ENCODE data around the gene PMVK. TPM values are rescaled to one million over a fixed set of nuclear protein-coding genes. Genes with fewer than 3 reads are reported as not detected.

The PMVK gene
- total and polyA plus RNA-seq, 2 donors (not counting 1 experiment from before 2014, with no cell fraction given): 10.1 to 25.1 TPM

DNA sequence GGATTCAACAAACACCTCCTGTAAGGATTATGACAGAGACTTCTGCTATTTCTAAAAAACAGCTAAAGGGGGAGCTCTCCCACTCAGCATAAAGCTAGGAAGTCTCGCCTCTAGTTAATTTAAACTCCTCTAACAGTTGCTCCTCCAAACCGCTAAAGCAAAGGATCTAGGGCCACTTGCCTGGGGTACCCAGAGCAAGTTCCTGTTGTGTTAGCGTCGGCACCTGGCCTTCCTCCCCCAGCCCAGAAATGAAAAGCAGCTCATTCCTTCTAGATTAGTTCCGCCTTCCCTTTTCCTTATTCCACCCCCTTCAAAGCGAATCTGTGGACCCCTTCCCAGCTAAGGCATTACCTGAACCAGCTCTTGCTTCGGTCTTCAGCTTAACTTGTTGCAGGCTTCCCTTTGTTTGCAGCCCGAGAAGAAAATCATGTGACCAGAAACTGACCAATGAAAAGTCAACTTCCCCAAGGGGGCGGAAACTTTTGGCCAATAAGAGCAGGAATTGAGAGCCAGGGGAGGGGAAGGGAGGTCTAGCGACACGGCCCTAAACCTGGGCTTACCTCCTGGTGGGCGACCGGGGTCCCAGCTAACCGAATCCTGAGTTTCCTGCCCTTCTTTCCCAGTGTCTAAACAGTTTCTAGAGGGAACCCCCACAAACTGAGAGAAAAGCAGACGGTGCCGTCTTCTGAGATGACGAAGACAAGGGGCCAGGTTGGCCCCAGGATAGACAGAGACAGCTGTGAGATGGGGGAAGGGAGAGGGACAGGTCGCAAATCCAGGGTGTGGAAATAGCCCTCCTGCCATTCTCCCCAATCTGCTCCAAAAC is 19.4 kb upstream of the PMVK start, which contains the start of gene PBXIP1:
Gene PBXIP1, minus strand, starts transcription at position 382 of the 826 bp plus-strand sequence. CDS start 2,378 bp downstream, outside the sequence.
- Histone ChIP-seq H3K79me2 (ENCODE audit: control insufficient read depth, insufficient read depth, low read length) (peaks cover 9% of the 10 kb centered on the region), H3K4me1 (ENCODE audit: control insufficient read depth, extremely low read depth, insufficient read depth, low read length) (peaks cover 16% of the 10 kb centered on the region), H3K9me3 (ENCODE audit: control insufficient read depth, insufficient read depth, low read depth, low read length) (no peaks in the 10 kb centered on the region), H3K4me3 (replicated peaks in 1 of 4; ENCODE audit: control extremely low read depth in 1 of 4, insufficient read depth in 1 of 4, low read depth in 3 of 4, low read length in 4 of 4) (peak within 1 kb of the TSS; percentile 59 to 83 (median 72)), H4K20me1 (ENCODE audit: control insufficient read depth, extremely low read depth, insufficient read depth, low read length) (no peaks in the 10 kb centered on the region), H2AFZ (ENCODE audit: low read length) (peak within 1 kb of the TSS; percentile 66), H3K27ac (ENCODE audit: insufficient read depth, low read length) (peak within 1 kb of the TSS; percentile 81), H3K4me2 (ENCODE audit: extremely low read depth, insufficient read depth, low read length) (peak within 1 kb of the TSS; percentile 99), H3K36me3 (ENCODE audit: control insufficient read depth, insufficient read depth, low read length) (peaks cover 5% of the 10 kb centered on the region), H3K9ac (ENCODE audit: insufficient read depth, low read length) (peak within 1 kb of the TSS; percentile 73), H3K27me3 (ENCODE audit: control insufficient read depth, insufficient read depth, low read length) (no peaks in the 10 kb centered on the region)
- DNase-seq (ENCODE audit: low read depth in 2 of 2): peak; percentile 86 to 89
- TF ChIP-seq CTCF (conservative IDR thresholded peaks at IDR 0.05 in 1 of 2, IDR thresholded peaks at IDR 0.05 in 1 of 2; ENCODE audit: low read depth in 1 of 2, low read length in 2 of 2) (peak; percentile 42 to 44), EZH2 (IDR thresholded peaks at IDR 0.05; ENCODE audit: low read length, missing control alignments) (no peak)

DNA sequence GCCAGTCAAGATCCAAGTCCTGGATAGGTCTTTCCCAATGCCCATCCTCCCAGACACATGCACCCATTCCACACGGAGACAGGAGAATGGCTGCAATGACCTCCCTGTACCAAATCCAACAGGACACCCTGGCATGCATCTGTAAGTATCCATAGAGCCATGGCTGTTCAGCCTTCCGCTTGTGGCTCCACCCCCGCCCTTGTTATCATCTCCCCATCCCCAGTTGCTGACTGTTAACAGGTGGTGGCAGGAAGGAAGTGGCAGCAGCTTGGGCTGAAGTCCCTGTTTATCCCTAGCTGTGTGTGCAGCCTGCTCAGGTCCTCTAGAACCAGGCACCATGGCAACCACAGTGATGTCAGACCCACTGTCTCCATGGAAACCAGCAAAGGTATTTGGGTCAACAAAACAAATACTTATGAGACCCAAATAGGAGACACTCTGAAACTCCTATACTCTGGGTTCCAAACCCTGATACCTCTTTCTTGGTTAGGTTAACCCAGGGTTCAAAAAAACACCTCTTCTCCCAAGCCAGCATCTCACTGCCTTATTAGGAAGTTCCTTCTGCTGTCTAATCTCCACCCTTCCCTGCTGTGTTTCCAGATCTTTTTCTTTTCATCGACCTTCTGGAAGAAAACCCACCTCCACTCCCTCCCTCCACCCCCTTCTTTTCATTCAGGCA is 18.7 kb upstream of the PMVK start:
- H4K20me1 ChIP-seq (ENCODE audit: control insufficient read depth, extremely low read depth, insufficient read depth, low read length): no peaks in the 10 kb centered on the region
- TF ChIP-seq CTCF (conservative IDR thresholded peaks at IDR 0.05 in 1 of 2, IDR thresholded peaks at IDR 0.05 in 1 of 2; ENCODE audit: low read depth in 1 of 2, low read length in 2 of 2) (no peak), EZH2 (IDR thresholded peaks at IDR 0.05; ENCODE audit: low read length, missing control alignments) (no peak)
- no peak overlapping the region for H2AFZ ChIP-seq (ENCODE audit: low read length)
- H3K4me2 ChIP-seq (ENCODE audit: extremely low read depth, insufficient read depth, low read length): peak overlapping the region; percentile 99
- peak; percentile 68 to 79 for DNase-seq (ENCODE audit: low read depth in 2 of 2)
- peak overlapping the region; percentile 59 to 83 (median 72) for H3K4me3 ChIP-seq (replicated peaks in 1 of 4; ENCODE audit: control extremely low read depth in 1 of 4, insufficient read depth in 1 of 4, low read depth in 3 of 4, low read length in 4 of 4)
- H3K9ac ChIP-seq (ENCODE audit: insufficient read depth, low read length): peak overlapping the region; percentile 73
- H3K79me2 ChIP-seq (ENCODE audit: control insufficient read depth, insufficient read depth, low read length): peaks cover 3% of the 10 kb centered on the region
- H3K36me3 ChIP-seq (ENCODE audit: control insufficient read depth, insufficient read depth, low read length): peaks cover 5% of the 10 kb centered on the region
- H3K9me3 ChIP-seq (ENCODE audit: control insufficient read depth, insufficient read depth, low read depth, low read length): no peaks in the 10 kb centered on the region
- H3K27ac ChIP-seq (ENCODE audit: insufficient read depth, low read length): peak overlapping the region; percentile 81
- no peaks in the 10 kb centered on the region for H3K27me3 ChIP-seq (ENCODE audit: control insufficient read depth, insufficient read depth, low read length)
- H3K4me1 ChIP-seq (ENCODE audit: control insufficient read depth, extremely low read depth, insufficient read depth, low read length): peaks cover 11% of the 10 kb centered on the region

GRCh38 chr1:154954541-154954940 is 18.0 kb upstream of the PMVK start:
- H3K27ac ChIP-seq (ENCODE audit: insufficient read depth, low read length): no peak overlapping the region
- H3K4me2 ChIP-seq (ENCODE audit: extremely low read depth, insufficient read depth, low read length): no peak overlapping the region
- H3K4me3 ChIP-seq (replicated peaks in 1 of 4; ENCODE audit: control extremely low read depth in 1 of 4, insufficient read depth in 1 of 4, low read depth in 3 of 4, low read length in 4 of 4): peak overlapping the region in 1 of 4 experiments; percentile 83
- no peaks in the 10 kb centered on the region for H4K20me1 ChIP-seq (ENCODE audit: control insufficient read depth, extremely low read depth, insufficient read depth, low read length)
- H3K4me1 ChIP-seq (ENCODE audit: control insufficient read depth, extremely low read depth, insufficient read depth, low read length): peaks cover 11% of the 10 kb centered on the region
- H3K79me2 ChIP-seq (ENCODE audit: control insufficient read depth, insufficient read depth, low read length): peaks cover under 1% of the 10 kb centered on the region
- no peaks in the 10 kb centered on the region for H3K27me3 ChIP-seq (ENCODE audit: control insufficient read depth, insufficient read depth, low read length)
- H3K9me3 ChIP-seq (ENCODE audit: control insufficient read depth, insufficient read depth, low read depth, low read length): no peaks in the 10 kb centered on the region
- DNase-seq (ENCODE audit: low read depth in 2 of 2): no peak
- no peak overlapping the region for H2AFZ ChIP-seq (ENCODE audit: low read length)
- peaks cover 5% of the 10 kb centered on the region for H3K36me3 ChIP-seq (ENCODE audit: control insufficient read depth, insufficient read depth, low read length)
- no peak overlapping the region for H3K9ac ChIP-seq (ENCODE audit: insufficient read depth, low read length)
- TF ChIP-seq EZH2 (IDR thresholded peaks at IDR 0.05; ENCODE audit: low read length, missing control alignments) (no peak), CTCF (conservative IDR thresholded peaks at IDR 0.05 in 1 of 2, IDR thresholded peaks at IDR 0.05 in 1 of 2; ENCODE audit: low read depth in 1 of 2, low read length in 2 of 2) (no peak)
